Measurements from ENCODE around the gene PIP5K1A.

GRCh38 chr1:151242442-151242841, 44.1 kb downstream of the PIP5K1A start:
- no peak for TF ChIP-seq CTCF (IDR thresholded peaks at IDR 0.05)
- TF ChIP-seq POLR2A (IDR thresholded peaks at IDR 0.05): no peak

All from right lobe of liver (tissue), 4 donors.